Measurements from ENCODE around the gene WDSUB1.

GRCh38 chr2:159211447-159212396 is 74.8 kb downstream of the WDSUB1 start:
- no peak for TF ChIP-seq POLR2A (IDR thresholded peaks at IDR 0.05; ENCODE audit: extremely low read depth, insufficient read length)
- TF ChIP-seq CTCF (IDR thresholded peaks at IDR 0.05; ENCODE audit: low read depth, low read length), result no peak
